NCI-H524 (cell line): ENCODE results near the gene IFNA6.
A peak's percentile ranks its signal among the peaks of the same experiment; 100 is the strongest.

Experiments
- DNase-seq, 2 experiments: peaks; one replicate each; lab custom pipeline; 2025; lab: John Stamatoyannopoulos, UW

IFNA6 gene

GRCh38 chr9:21331676-21332402 is 18.8 kb downstream of the IFNA6 start:
- DNase-seq, result no peak

- peak in 1 of 2 experiments; percentile 51 for DNase-seq
These were observed 24.1 kb downstream of the IFNA6 start for GRCh38 chr9:21326526-21327139.

GRCh38 chr9:21324047-21324446 is 26.6 kb downstream of the IFNA6 start:
- DNase-seq, result no peak

GRCh38 chr9:21322911-21323461 is 27.7 kb downstream of the IFNA6 start:
- DNase-seq, result peak; percentile 49 to 64

GRCh38 chr9:21320465-21320864 is 30.2 kb downstream of the IFNA6 start:
- no peak for DNase-seq

GRCh38 chr9:21317956-21318923 is 32.4 kb downstream of the IFNA6 start:
- DNase-seq, result peak in 1 of 2 experiments; percentile 47

- DNase-seq, result peak in 1 of 2 experiments; percentile 38
These were observed 33.8 kb downstream of the IFNA6 start for GRCh38 chr9:21316860-21317259.

- no peak for DNase-seq
These were observed 34.5 kb downstream of the IFNA6 start for GRCh38 chr9:21316032-21316842.

GRCh38 chr9:21314152-21314551 is 36.5 kb downstream of the IFNA6 start:
- DNase-seq, result no peak

GRCh38 chr9:21311889-21312288 is 38.8 kb downstream of the IFNA6 start:
- no peak for DNase-seq

- DNase-seq, result no peak
These were observed 45.5 kb downstream of the IFNA6 start, which contains the start of gene IFNA5 for GRCh38 chr9:21305213-21305612. TSS of gene IFNA5 (minus strand) at chr9:21305313. CDS start at chr9:21305256, 57 bp downstream.
